Astrocyte (in vitro differentiated cells and primary cell): ENCODE measurements around the gene RDH5.

ENCODE experiments used
- EZH2 ChIP-seq: IDR thresholded peaks from 2 replicates; pipeline ENCODE4 v1.6.1; 2012; ENCODE audit warnings: mild to moderate bottlenecking, low read length, inconsistent platforms; ENCODE audit not compliant: insufficient read depth
- TF ChIP-seq, protein P1 (sequence below): IDR thresholded peaks from 2 replicates; pipeline ENCODE4 v1.5.1; 2011; ENCODE audit warnings: low read depth, mild to moderate bottlenecking, inconsistent platforms, low read length, moderate library complexity; ENCODE audit not compliant: insufficient read depth

DNA sequence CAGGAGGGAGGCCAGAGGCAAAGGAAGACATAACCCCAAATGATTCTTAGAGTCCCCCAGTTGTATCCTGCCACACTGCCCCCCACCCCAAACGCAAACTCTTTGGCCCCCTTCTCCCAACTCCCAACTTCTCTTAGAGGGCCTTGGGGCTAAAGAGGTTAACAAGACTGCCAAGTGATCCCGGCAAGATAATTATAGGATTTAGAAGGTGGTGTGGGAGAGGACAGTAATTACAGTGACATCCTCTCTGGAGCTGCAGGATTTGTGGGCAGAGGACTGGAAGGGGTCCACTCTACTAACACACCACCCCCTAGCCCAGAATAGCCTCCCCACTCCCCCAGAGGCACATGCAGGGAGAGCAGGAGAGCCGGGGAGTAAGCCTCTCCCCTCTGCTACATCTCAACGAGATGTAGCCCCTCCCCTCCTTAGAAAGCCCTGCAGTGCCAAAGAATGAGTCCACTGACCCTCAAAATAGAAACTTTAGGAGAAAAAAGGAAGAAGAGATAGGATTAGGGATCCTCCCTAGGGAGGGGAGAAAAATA, 17.5 kb downstream of the RDH5 start:
- TF ChIP-seq, protein P1, sequence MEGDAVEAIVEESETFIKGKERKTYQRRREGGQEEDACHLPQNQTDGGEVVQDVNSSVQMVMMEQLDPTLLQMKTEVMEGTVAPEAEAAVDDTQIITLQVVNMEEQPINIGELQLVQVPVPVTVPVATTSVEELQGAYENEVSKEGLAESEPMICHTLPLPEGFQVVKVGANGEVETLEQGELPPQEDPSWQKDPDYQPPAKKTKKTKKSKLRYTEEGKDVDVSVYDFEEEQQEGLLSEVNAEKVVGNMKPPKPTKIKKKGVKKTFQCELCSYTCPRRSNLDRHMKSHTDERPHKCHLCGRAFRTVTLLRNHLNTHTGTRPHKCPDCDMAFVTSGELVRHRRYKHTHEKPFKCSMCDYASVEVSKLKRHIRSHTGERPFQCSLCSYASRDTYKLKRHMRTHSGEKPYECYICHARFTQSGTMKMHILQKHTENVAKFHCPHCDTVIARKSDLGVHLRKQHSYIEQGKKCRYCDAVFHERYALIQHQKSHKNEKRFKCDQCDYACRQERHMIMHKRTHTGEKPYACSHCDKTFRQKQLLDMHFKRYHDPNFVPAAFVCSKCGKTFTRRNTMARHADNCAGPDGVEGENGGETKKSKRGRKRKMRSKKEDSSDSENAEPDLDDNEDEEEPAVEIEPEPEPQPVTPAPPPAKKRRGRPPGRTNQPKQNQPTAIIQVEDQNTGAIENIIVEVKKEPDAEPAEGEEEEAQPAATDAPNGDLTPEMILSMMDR: no peak
- TF ChIP-seq EZH2: no peak
